ENCODE data around the gene PNPLA7.

DNA sequence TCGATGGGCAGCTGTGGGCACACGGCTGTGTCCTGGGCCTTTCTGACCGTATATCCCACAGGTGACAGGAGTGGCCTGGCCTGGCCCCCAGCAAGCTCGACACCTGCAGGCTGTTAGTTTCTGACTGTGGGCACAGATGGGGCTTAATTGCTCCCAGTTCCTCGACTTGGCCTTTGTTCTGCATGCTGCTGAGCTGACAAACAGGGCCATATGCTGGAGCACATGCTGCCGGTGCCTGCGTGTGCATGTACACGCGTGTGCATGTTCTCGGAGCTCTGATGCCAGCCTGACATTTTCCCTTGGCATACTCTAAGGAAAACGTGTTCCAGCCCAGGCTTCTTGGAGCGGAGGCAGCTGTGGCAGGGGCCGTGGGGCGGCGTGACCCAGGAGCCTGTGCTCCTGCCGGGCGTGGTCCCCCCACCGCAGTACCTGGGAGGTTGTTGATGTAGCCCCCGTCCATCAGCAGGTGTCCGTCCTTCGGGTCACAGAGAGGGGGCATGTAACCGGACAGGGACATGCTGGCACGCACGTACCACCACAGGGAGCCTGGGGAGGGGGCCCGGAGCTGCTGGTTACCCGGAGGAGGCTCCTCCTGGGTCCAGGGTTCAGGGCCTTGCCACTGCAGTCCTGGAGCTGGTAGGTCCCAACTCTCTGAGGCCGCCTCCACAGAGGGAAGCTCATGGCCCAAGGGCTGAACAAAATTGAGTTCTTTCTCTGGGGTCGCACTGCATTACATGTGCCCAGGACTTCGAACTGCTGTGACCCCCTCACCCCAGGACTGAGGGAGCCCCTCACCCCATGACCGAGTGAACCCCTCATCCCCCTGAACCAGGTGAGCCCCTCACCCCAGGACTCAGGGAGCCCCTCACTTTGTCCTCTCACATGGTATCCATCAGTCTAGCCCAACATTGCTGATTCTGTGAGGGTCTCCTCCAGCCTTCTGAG is 86.9 kb downstream of the PNPLA7 start:
- no peak for TF ChIP-seq EGR1 (IDR thresholded peaks at IDR 0.05; ENCODE audit: low read depth in 2 of 2)
- TF ChIP-seq GABPA (IDR thresholded peaks at IDR 0.05 in 1 of 2, conservative IDR thresholded peaks at IDR 0.05 in 1 of 2) = no peak
- TF ChIP-seq, protein P1, sequence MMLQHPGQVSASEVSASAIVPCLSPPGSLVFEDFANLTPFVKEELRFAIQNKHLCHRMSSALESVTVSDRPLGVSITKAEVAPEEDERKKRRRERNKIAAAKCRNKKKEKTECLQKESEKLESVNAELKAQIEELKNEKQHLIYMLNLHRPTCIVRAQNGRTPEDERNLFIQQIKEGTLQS (IDR thresholded peaks at IDR 0.05) = no peak
- TF ChIP-seq TAF1 (conservative IDR thresholded peaks at IDR 0.05) = no peak
- TF ChIP-seq, protein P2, sequence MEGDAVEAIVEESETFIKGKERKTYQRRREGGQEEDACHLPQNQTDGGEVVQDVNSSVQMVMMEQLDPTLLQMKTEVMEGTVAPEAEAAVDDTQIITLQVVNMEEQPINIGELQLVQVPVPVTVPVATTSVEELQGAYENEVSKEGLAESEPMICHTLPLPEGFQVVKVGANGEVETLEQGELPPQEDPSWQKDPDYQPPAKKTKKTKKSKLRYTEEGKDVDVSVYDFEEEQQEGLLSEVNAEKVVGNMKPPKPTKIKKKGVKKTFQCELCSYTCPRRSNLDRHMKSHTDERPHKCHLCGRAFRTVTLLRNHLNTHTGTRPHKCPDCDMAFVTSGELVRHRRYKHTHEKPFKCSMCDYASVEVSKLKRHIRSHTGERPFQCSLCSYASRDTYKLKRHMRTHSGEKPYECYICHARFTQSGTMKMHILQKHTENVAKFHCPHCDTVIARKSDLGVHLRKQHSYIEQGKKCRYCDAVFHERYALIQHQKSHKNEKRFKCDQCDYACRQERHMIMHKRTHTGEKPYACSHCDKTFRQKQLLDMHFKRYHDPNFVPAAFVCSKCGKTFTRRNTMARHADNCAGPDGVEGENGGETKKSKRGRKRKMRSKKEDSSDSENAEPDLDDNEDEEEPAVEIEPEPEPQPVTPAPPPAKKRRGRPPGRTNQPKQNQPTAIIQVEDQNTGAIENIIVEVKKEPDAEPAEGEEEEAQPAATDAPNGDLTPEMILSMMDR (IDR thresholded peaks at IDR 0.05; ENCODE audit: low read depth, low read length, missing input control) = no peak
- no peak for TF ChIP-seq REST (IDR thresholded peaks at IDR 0.05)
- no peak for TF ChIP-seq RAD21 (IDR thresholded peaks at IDR 0.05)
- TF ChIP-seq ZBTB33 (IDR thresholded peaks at IDR 0.05) = no peak
- TF ChIP-seq SP1 (IDR thresholded peaks at IDR 0.05) = no peak
